HS-27A (cell line): Measurements from ENCODE around the gene NAT8.
"Not testable (repeated sequence)": the region's sequence is repeated elsewhere in the genome, so short reads cannot be mapped to it uniquely, and the experiment has no call there.

Experiments used
- DNase-seq: peaks from one replicate; pipeline ENCODE4 v3.0.0-alpha.2; 2012; ENCODE audit warnings: low read depth, missing footprints

Gene NAT8

GRCh38 chr2:73636977-73637376 is 5.2 kb downstream of the NAT8 start:
- DNase-seq, result not testable (repeated sequence)

- not testable (repeated sequence) for DNase-seq
These were observed 11.5 kb downstream of the NAT8 start for GRCh38 chr2:73630662-73631266.

GRCh38 chr2:73628493-73628892 is 13.7 kb downstream of the NAT8 start:
- not testable (repeated sequence) for DNase-seq

GRCh38 chr2:73626237-73626636 is 16.0 kb downstream of the NAT8 start:
- DNase-seq, result not testable (repeated sequence)

GRCh38 chr2:73624625-73625024 is 17.6 kb downstream of the NAT8 start:
- DNase-seq, result not testable (repeated sequence)

GRCh38 chr2:73624036-73624435 is 18.2 kb downstream of the NAT8 start:
- DNase-seq, result not testable (repeated sequence)

GRCh38 chr2:73619925-73620324 is 22.3 kb downstream of the NAT8 start:
- DNase-seq, result not testable (repeated sequence)

- DNase-seq, result no peak
These were observed 27.2 kb downstream of the NAT8 start for GRCh38 chr2:73614997-73615396.

GRCh38 chr2:73614105-73614504 is 28.1 kb downstream of the NAT8 start:
- no peak for DNase-seq

GRCh38 chr2:73611867-73612266 is 30.4 kb downstream of the NAT8 start:
- no peak for DNase-seq

- DNase-seq, result no peak
These were observed 31.0 kb downstream of the NAT8 start for GRCh38 chr2:73611193-73611592.

GRCh38 chr2:73610111-73610510 is 32.1 kb downstream of the NAT8 start:
- DNase-seq, result no peak

GRCh38 chr2:73604589-73604988 is 37.6 kb downstream of the NAT8 start:
- DNase-seq, result not testable (repeated sequence)

GRCh38 chr2:73603099-73603588 is 39.1 kb downstream of the NAT8 start:
- DNase-seq, result peak; percentile 17

GRCh38 chr2:73601780-73602179 is 40.4 kb downstream of the NAT8 start:
- no peak for DNase-seq

- no peak for DNase-seq
These were observed 48.0 kb downstream of the NAT8 start for GRCh38 chr2:73594251-73594650.

- DNase-seq, result no peak
These were observed 48.5 kb downstream of the NAT8 start for GRCh38 chr2:73593680-73594079.
